Dedifferentiated amniotic fluid mesenchymal stem cell (primary cell): ENCODE measurements around the gene EEPD1.
"Not testable (repeated sequence)": the region's sequence is repeated elsewhere in the genome, so short reads cannot be mapped to it uniquely, and the experiment has no call there.

Experiments
- DNase-seq: peaks from one replicate; pipeline ENCODE4 v3.0.0-alpha.2; 2016; ENCODE audit errors: extremely low spot score

Gene EEPD1

GRCh38 chr7:36128448-36129047, 24.5 kb upstream of the EEPD1 start:
- no peak for DNase-seq

- DNase-seq, result no peak
Measured at GRCh38 chr7:36129048-36129534, 24.0 kb upstream of the EEPD1 start.

GRCh38 chr7:36130236-36130945, 22.7 kb upstream of the EEPD1 start:
- no peak for DNase-seq

GRCh38 chr7:36131026-36131425, 22.0 kb upstream of the EEPD1 start:
- no peak for DNase-seq

- no peak for DNase-seq
Measured at GRCh38 chr7:36131499-36131898, 21.6 kb upstream of the EEPD1 start.

- DNase-seq, result no peak
Measured at GRCh38 chr7:36132012-36132411, 21.0 kb upstream of the EEPD1 start.

GRCh38 chr7:36135700-36136099, 17.4 kb upstream of the EEPD1 start:
- no peak for DNase-seq

- no peak for DNase-seq
Measured at GRCh38 chr7:36137258-36137657, 15.8 kb upstream of the EEPD1 start.

- DNase-seq, result no peak
Measured at GRCh38 chr7:36137754-36138153, 15.3 kb upstream of the EEPD1 start.

GRCh38 chr7:36138209-36138608, 14.8 kb upstream of the EEPD1 start:
- DNase-seq, result no peak

- DNase-seq, result no peak
Measured at GRCh38 chr7:36141351-36141750, 11.7 kb upstream of the EEPD1 start.

- no peak for DNase-seq
Measured at GRCh38 chr7:36141850-36142249, 11.2 kb upstream of the EEPD1 start.

GRCh38 chr7:36144189-36144588, 8.9 kb upstream of the EEPD1 start:
- DNase-seq, result no peak

GRCh38 chr7:36145686-36146085, 7.4 kb upstream of the EEPD1 start:
- DNase-seq, result no peak

- no peak for DNase-seq
Measured at GRCh38 chr7:36147361-36147760, 5.7 kb upstream of the EEPD1 start.

- no peak for DNase-seq
Measured at GRCh38 chr7:36148422-36149065, 4.5 kb upstream of the EEPD1 start.

GRCh38 chr7:36149240-36149639, 3.8 kb upstream of the EEPD1 start:
- DNase-seq, result not testable (repeated sequence)

- DNase-seq, result no peak
Measured at GRCh38 chr7:36149694-36150452, 3.2 kb upstream of the EEPD1 start.

- DNase-seq, result no peak
Measured at GRCh38 chr7:36151921-36152755, 916 bp upstream of the EEPD1 start.

GRCh38 chr7:36153571-36154097, 580 bp downstream of the EEPD1 start:
- no peak for DNase-seq
